ENCODE measurements around the gene KRT31.

Gene KRT31

DNA sequence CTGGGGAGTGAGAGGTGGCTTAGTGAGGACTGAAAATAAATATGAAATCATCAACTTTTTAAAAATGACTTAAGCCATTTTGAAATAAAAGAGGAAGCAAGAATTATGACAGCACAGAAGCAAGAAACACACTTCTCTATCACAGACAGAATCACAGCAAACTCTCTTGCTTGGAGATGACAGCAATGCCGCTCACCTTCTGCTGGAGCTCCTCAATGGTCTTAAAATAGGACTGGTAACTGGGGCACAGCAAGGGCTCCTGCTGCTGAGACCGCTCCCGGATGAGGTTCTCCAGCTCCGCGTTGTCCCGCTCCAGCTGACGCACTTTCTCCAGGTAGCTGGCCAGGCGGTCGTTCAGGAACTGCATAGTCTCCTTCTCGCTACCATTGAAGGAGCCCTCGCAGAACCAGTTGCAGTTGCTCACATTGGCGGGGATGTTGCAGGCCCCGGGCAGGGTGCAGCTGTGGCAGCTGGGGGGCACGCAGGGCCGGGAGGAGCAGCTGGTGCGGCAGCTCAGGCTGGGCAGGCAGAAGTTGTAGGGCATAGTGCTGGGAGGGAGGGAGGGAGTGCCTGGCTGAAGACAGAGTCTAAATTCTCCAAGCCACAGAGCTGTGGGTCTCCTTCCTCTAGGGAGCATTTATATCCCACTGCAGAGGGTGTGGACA lies at the start of gene KRT31:
TSS of gene KRT31 (minus strand) at position 613 of the 665 bp plus-strand sequence. CDS start at position 544, 69 bp downstream.
- Histone ChIP-seq H3K79me2 (ENCODE audit: control insufficient read depth, insufficient read depth, low read length, unreplicated experiment) (no peaks in the 10 kb centered on the region), H3K27ac (ENCODE audit: low read depth, low read length) (no peak within 1 kb of the TSS), H2AFZ (ENCODE audit: low read length, unreplicated experiment) (no peak within 1 kb of the TSS), H3K27me3 (ENCODE audit: insufficient read depth, low read length) (no peaks in the 10 kb centered on the region), H3K4me1 (ENCODE audit: control insufficient read depth, insufficient read depth, low read length, unreplicated experiment) (peaks cover 20% of the 10 kb centered on the region), H3K36me3 (ENCODE audit: insufficient read depth, low read length) (no peaks in the 10 kb centered on the region), H3K4me3 (ENCODE audit: low read depth, low read length) (no peak within 1 kb of the TSS)

DNA sequence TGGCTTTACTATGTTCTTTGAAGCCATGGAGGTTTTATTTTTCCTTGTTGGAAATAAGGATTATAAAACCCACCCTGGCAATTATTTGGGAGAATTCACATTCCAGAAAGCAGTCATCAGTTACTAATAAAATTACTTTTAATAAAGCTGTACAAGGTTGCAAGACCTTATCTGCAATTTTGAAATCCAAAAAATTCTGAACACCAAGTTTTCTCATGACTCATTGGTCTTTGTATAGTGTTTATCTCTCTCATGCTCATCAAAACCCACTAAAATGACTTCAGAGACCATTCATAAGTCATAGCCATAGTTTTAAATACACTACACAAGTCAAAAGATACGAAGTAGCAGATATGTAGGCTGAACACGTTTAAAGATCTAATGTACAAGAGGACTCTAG lies 49.4 kb upstream of the KRT31 start:
- H3K36me3 ChIP-seq (ENCODE audit: insufficient read depth, low read length), result no peaks in the 10 kb centered on the region
- no peaks in the 10 kb centered on the region for H3K79me2 ChIP-seq (ENCODE audit: control insufficient read depth, insufficient read depth, low read length, unreplicated experiment)
- H3K27me3 ChIP-seq (ENCODE audit: insufficient read depth, low read length), result 0 out of 2 replicates have a peak, but pooled peaks cover 5% of the 10 kb centered on the region
- peak overlapping the region; percentile 76 for H2AFZ ChIP-seq (ENCODE audit: low read length, unreplicated experiment)
- H3K4me1 ChIP-seq (ENCODE audit: control insufficient read depth, insufficient read depth, low read length, unreplicated experiment), result peaks cover 18% of the 10 kb centered on the region
- peak overlapping the region; percentile 69 for H3K27ac ChIP-seq (ENCODE audit: low read depth, low read length)
- no peak overlapping the region for H3K4me3 ChIP-seq (ENCODE audit: low read depth, low read length)

DNA sequence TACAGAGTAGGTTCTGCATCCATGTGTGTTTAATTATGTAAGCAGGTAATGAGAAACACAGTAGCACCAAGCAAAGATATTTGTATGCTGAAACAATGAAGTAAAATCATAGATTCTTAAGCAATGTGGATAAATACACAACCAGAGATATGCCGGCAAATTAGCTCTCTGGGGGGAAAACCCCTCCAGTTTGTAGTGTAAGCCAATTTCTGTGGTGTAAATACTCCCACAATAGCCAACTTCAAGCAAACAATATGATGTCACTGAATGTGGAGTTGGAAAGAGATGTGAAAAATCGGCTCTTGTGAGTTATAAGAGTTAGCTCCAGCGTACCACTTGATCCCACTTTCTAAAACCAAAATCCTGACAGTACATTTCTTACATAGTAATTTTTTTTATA lies 47.2 kb upstream of the KRT31 start:
- Histone ChIP-seq H3K36me3 (ENCODE audit: insufficient read depth, low read length) (no peaks in the 10 kb centered on the region), H3K4me3 (ENCODE audit: low read depth, low read length) (no peak overlapping the region), H3K79me2 (ENCODE audit: control insufficient read depth, insufficient read depth, low read length, unreplicated experiment) (no peaks in the 10 kb centered on the region), H3K27ac (ENCODE audit: low read depth, low read length) (no peak overlapping the region), H2AFZ (ENCODE audit: low read length, unreplicated experiment) (no peak overlapping the region), H3K4me1 (ENCODE audit: control insufficient read depth, insufficient read depth, low read length, unreplicated experiment) (peaks cover 18% of the 10 kb centered on the region), H3K27me3 (ENCODE audit: insufficient read depth, low read length) (no peaks in the 10 kb centered on the region)

DNA sequence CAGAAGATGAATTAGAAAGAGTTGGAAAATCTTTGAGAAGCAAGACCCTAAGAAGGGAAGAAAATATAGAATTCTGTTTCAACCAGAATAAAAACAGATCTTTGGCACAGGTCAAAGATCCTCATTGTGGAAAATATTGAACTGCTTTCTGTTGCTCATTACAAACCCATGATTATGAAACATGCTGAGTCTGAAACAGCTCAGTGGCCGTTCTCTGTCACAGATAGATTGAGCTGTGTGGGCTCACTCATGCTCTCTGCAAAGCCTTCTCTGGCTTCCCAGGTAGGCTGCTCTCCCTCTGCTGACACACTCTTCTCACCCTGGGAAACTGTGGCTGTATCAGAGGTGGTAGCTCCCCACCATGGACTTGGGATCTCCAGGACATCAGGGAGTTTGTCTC lies 46.8 kb upstream of the KRT31 start:
- no peak overlapping the region for H3K27ac ChIP-seq (ENCODE audit: low read depth, low read length)
- no peaks in the 10 kb centered on the region for H3K27me3 ChIP-seq (ENCODE audit: insufficient read depth, low read length)
- no peak overlapping the region for H2AFZ ChIP-seq (ENCODE audit: low read length, unreplicated experiment)
- no peak overlapping the region for H3K4me3 ChIP-seq (ENCODE audit: low read depth, low read length)
- no peaks in the 10 kb centered on the region for H3K36me3 ChIP-seq (ENCODE audit: insufficient read depth, low read length)
- no peaks in the 10 kb centered on the region for H3K79me2 ChIP-seq (ENCODE audit: control insufficient read depth, insufficient read depth, low read length, unreplicated experiment)
- H3K4me1 ChIP-seq (ENCODE audit: control insufficient read depth, insufficient read depth, low read length, unreplicated experiment), result peaks cover 18% of the 10 kb centered on the region

DNA sequence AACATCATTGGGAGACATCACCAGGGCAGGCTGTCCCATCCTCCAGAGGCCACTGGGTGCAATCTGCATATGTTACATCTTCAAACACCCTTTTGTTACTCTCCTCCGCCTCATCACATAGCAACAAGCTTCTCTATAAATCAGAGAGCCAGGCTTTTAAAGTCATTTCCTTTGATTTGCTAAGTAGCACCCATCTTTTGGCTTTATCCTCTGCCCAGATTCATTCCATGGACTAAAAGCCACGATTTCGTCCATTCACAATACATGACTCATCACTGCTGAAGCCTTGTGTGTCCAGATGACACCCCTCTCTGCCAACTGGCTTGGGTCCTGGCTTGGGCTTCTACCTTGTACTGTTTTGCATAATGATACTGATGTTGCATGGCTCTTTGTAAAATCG lies 45.3 kb upstream of the KRT31 start:
- H3K4me3 ChIP-seq (ENCODE audit: low read depth, low read length), result no peak overlapping the region
- no peaks in the 10 kb centered on the region for H3K79me2 ChIP-seq (ENCODE audit: control insufficient read depth, insufficient read depth, low read length, unreplicated experiment)
- H3K27me3 ChIP-seq (ENCODE audit: insufficient read depth, low read length), result no peaks in the 10 kb centered on the region
- H3K4me1 ChIP-seq (ENCODE audit: control insufficient read depth, insufficient read depth, low read length, unreplicated experiment), result peaks cover 18% of the 10 kb centered on the region
- no peak overlapping the region for H3K27ac ChIP-seq (ENCODE audit: low read depth, low read length)
- no peaks in the 10 kb centered on the region for H3K36me3 ChIP-seq (ENCODE audit: insufficient read depth, low read length)
- H2AFZ ChIP-seq (ENCODE audit: low read length, unreplicated experiment), result no peak overlapping the region

DNA sequence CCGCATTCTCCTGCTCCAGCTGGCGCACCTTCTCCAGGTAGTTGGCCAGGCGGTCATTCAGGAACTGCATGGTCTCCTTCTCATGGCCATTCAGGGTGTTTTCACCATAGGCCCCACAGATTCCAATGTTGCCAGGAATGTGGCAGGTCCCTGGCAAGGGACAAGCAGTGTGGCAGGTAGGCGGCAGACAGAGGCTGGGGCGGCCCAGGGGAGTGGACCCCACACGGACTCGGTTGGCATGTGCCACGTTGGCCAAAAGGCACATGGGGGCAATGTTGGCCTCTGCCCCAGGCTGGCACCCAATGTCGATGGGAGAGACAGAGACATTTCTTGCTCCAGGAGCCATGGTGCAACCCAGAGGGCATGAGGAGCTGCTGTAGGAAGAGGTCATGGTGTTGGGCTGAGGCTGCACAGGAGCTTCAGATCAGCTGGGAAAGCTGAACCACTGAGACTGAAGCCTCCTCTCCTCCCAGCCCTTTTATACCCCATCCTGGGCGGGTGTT lies 43.2 kb upstream of the KRT31 start, which contains the start of gene KRT38:
TSS of gene KRT38 (minus strand) at position 453 of the 503 bp plus-strand sequence. CDS start at position 391, 62 bp downstream.
- no peak within 1 kb of the TSS for H2AFZ ChIP-seq (ENCODE audit: low read length, unreplicated experiment)
- no peak within 1 kb of the TSS for H3K27ac ChIP-seq (ENCODE audit: low read depth, low read length)
- H3K4me3 ChIP-seq (ENCODE audit: low read depth, low read length), result no peak within 1 kb of the TSS
- no peaks in the 10 kb centered on the region for H3K27me3 ChIP-seq (ENCODE audit: insufficient read depth, low read length)
- H3K36me3 ChIP-seq (ENCODE audit: insufficient read depth, low read length), result no peaks in the 10 kb centered on the region
- H3K4me1 ChIP-seq (ENCODE audit: control insufficient read depth, insufficient read depth, low read length, unreplicated experiment), result peaks cover 8% of the 10 kb centered on the region
- no peaks in the 10 kb centered on the region for H3K79me2 ChIP-seq (ENCODE audit: control insufficient read depth, insufficient read depth, low read length, unreplicated experiment)

DNA sequence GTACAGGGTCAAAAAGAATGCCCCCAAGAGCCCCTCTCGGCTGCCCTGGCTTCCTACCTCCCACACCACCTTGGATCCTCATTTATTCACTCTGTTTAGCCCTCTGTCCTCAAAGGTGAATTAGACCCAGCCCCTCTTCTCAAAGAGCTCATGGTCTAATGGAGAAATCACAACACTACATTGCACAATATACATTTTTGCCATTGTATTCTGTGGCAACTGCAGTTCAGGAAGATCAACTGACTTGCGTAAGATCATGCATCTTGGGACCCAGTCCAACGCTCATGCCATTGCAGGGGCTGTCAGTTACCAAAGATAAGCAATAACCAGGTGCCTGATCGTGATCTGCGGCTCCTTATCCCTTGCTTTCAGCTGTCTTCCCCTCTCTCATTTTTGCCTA lies 42.0 kb upstream of the KRT31 start:
- Histone ChIP-seq H3K27ac (ENCODE audit: low read depth, low read length) (no peak overlapping the region), H3K27me3 (ENCODE audit: insufficient read depth, low read length) (no peaks in the 10 kb centered on the region), H2AFZ (ENCODE audit: low read length, unreplicated experiment) (no peak overlapping the region), H3K4me3 (ENCODE audit: low read depth, low read length) (no peak overlapping the region), H3K36me3 (ENCODE audit: insufficient read depth, low read length) (no peaks in the 10 kb centered on the region), H3K79me2 (ENCODE audit: control insufficient read depth, insufficient read depth, low read length, unreplicated experiment) (no peaks in the 10 kb centered on the region), H3K4me1 (ENCODE audit: control insufficient read depth, insufficient read depth, low read length, unreplicated experiment) (peaks cover 8% of the 10 kb centered on the region)

DNA sequence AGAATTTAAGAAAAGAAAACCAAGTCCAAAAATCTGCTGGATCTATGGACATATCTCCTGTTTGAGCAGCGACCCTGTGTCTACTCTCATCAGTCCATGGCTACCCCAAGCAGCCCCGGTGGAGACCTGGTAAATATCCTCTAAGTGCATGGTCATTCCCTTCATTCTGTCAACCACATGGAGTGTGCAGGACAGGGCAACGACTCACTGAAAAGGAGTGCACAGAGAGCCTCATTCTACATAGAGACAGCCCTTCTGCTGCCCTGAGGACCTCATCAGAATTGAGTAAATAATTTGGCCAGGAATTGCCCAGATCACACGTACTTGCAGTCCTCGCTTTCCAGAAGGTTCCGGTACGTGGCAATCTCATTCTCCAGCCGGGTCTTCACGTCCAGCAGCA lies 40.4 kb upstream of the KRT31 start:
- H3K27me3 ChIP-seq (ENCODE audit: insufficient read depth, low read length), result no peaks in the 10 kb centered on the region
- no peaks in the 10 kb centered on the region for H3K79me2 ChIP-seq (ENCODE audit: control insufficient read depth, insufficient read depth, low read length, unreplicated experiment)
- H2AFZ ChIP-seq (ENCODE audit: low read length, unreplicated experiment), result no peak overlapping the region
- H3K27ac ChIP-seq (ENCODE audit: low read depth, low read length), result no peak overlapping the region
- no peak overlapping the region for H3K4me3 ChIP-seq (ENCODE audit: low read depth, low read length)
- no peaks in the 10 kb centered on the region for H3K36me3 ChIP-seq (ENCODE audit: insufficient read depth, low read length)
- H3K4me1 ChIP-seq (ENCODE audit: control insufficient read depth, insufficient read depth, low read length, unreplicated experiment), result peaks cover 4% of the 10 kb centered on the region

DNA sequence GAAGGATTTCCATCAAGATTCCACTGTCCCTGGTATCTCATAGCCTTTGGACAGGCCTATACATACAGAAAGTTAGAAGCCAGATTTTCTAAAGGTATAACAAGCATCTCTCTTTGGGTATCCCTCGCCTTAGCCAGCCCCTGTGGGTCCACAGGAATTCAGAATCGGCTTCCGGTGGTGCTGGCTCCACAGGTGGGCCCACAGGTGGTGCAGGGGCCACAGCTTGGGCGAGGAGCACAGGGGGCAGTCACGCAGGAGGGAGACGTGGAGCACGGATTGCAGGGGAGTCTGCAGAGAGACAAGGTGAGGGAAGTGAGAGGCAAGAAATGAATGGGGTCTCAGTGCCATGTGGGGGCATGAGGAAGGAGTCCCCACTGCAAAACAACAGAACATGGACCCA lies 39.8 kb upstream of the KRT31 start:
- Histone ChIP-seq H3K27me3 (ENCODE audit: insufficient read depth, low read length) (no peaks in the 10 kb centered on the region), H3K4me3 (ENCODE audit: low read depth, low read length) (no peak overlapping the region), H2AFZ (ENCODE audit: low read length, unreplicated experiment) (no peak overlapping the region), H3K36me3 (ENCODE audit: insufficient read depth, low read length) (no peaks in the 10 kb centered on the region), H3K79me2 (ENCODE audit: control insufficient read depth, insufficient read depth, low read length, unreplicated experiment) (no peaks in the 10 kb centered on the region), H3K4me1 (ENCODE audit: control insufficient read depth, insufficient read depth, low read length, unreplicated experiment) (no peaks in the 10 kb centered on the region), H3K27ac (ENCODE audit: low read depth, low read length) (no peak overlapping the region)

DNA sequence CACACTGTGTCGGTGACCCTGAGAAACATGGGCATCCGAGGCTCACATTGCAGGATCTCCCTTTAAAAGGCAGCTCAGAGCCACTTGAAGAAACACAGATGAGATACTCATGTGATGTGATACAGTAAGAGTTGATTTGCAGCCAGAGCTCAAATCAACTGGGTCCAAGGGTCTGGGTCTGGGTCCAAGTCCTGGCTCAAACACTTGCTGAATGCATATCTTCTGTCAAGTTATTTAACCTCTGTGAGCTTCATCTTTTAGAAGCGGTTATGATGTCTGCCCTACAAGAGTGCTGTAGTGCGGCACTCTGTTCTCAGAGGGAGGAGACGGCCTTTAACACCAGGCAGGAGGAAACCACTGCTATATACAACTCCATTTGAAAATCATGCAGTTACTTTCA lies 37.0 kb upstream of the KRT31 start:
- Histone ChIP-seq H3K36me3 (ENCODE audit: insufficient read depth, low read length) (no peaks in the 10 kb centered on the region), H3K27ac (ENCODE audit: low read depth, low read length) (no peak overlapping the region), H3K4me3 (ENCODE audit: low read depth, low read length) (no peak overlapping the region), H2AFZ (ENCODE audit: low read length, unreplicated experiment) (no peak overlapping the region), H3K4me1 (ENCODE audit: control insufficient read depth, insufficient read depth, low read length, unreplicated experiment) (no peaks in the 10 kb centered on the region), H3K79me2 (ENCODE audit: control insufficient read depth, insufficient read depth, low read length, unreplicated experiment) (no peaks in the 10 kb centered on the region), H3K27me3 (ENCODE audit: insufficient read depth, low read length) (no peaks in the 10 kb centered on the region)

DNA sequence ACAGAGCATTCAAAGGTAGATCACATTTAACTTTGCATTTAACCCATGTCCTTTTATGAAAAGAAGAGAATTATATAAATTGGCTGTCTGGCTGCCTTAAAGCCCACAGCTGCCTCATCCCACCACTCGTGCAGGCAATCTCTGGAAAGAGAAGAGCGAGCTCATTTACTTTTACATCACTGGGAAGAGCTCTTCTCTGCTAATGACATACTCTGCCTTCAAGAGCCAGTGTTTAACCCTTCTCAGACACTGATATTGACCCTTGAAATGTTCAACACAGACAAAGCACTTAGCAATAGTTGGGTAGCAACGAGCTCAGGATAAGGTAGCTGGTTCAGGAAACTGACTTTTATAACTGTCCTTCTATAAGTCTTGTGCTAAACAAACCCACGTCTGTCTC lies 36.6 kb upstream of the KRT31 start:
- H3K4me1 ChIP-seq (ENCODE audit: control insufficient read depth, insufficient read depth, low read length, unreplicated experiment), result peaks cover under 1% of the 10 kb centered on the region
- no peak overlapping the region for H2AFZ ChIP-seq (ENCODE audit: low read length, unreplicated experiment)
- H3K27ac ChIP-seq (ENCODE audit: low read depth, low read length), result no peak overlapping the region
- no peaks in the 10 kb centered on the region for H3K79me2 ChIP-seq (ENCODE audit: control insufficient read depth, insufficient read depth, low read length, unreplicated experiment)
- no peak overlapping the region for H3K4me3 ChIP-seq (ENCODE audit: low read depth, low read length)
- H3K27me3 ChIP-seq (ENCODE audit: insufficient read depth, low read length), result no peaks in the 10 kb centered on the region
- H3K36me3 ChIP-seq (ENCODE audit: insufficient read depth, low read length), result no peaks in the 10 kb centered on the region

Measured in ACC112 (cell line).